SU-DHL-6 (cell line): ENCODE measurements around the gene GRM7.

Experiments
- H2AFZ ChIP-seq: fragments of 200-600 bp; sonication (generic); 2 replicates; pipeline ENCODE4 v1.6.1; 2014; ENCODE audit warnings: low read depth, mild to moderate bottlenecking, moderate library complexity, mixed read lengths, antibody characterized with exemption, low read length; ENCODE audit not compliant: severe bottlenecking
- H3F3A ChIP-seq: fragments of 200-600 bp; shearing (Covaris generic); 2 replicates; pipeline ENCODE4 v1.6.0; 2016; ENCODE audit warnings: antibody characterized with exemption, mild to moderate bottlenecking; ENCODE audit not compliant: insufficient read depth
- H3K27ac ChIP-seq: fragments of 200-600 bp; sonication (generic); 2 replicates; pipeline ENCODE4 v1.5.1; 2016; ENCODE audit warnings: low read depth, mild to moderate bottlenecking, low read length, moderate library complexity, mixed read lengths
- H3K27me3 ChIP-seq: fragments of 200-600 bp; sonication (generic), shearing (Covaris generic); 2 replicates; pipeline ENCODE4 v1.6.0; 2014; ENCODE audit warnings: mild to moderate bottlenecking, low read length
- H3K36me3 ChIP-seq: fragments of 200-600 bp; sonication (generic); 2 replicates; pipeline ENCODE4 v1.6.1; 2014; ENCODE audit warnings: mild to moderate bottlenecking, low read length, mixed read lengths
- H3K4me2 ChIP-seq: fragments of 300-600, 200-600 bp; shearing (Covaris generic), sonication (generic); 2 replicates; pipeline ENCODE4 v1.6.0; 2014; ENCODE audit warnings: low read length, low read depth, mild to moderate bottlenecking; ENCODE audit not compliant: poor library complexity, severe bottlenecking
- H3K4me3 ChIP-seq: fragments of 200-600 bp; sonication (generic); 2 replicates; pipeline ENCODE4 v1.5.1; 2014; ENCODE audit warnings: antibody characterized with exemption, low read length, mild to moderate bottlenecking, mixed read lengths; ENCODE audit not compliant: insufficient read depth, poor library complexity, severe bottlenecking
- H3K79me2 ChIP-seq: fragments of 200-600 bp; sonication (generic); 2 replicates; pipeline ENCODE4 v1.6.1; 2014; ENCODE audit warnings: mild to moderate bottlenecking, low read length, moderate library complexity; ENCODE audit not compliant: insufficient read depth
- H3K9ac ChIP-seq: fragments of 200-600 bp; sonication (generic); 2 replicates; pipeline ENCODE4 v1.7.0; 2014; ENCODE audit warnings: mild to moderate bottlenecking, low read length
- H3K9me2 ChIP-seq: fragments of 200-600 bp; sonication (generic); replicated peaks from 2 replicates; pipeline ENCODE4 v1.6.1; 2014; ENCODE audit warnings: low read length; ENCODE audit not compliant: insufficient read depth
- H3K9me3 ChIP-seq: fragments of 200-600 bp; sonication (generic); 2 replicates; pipeline ENCODE4 v1.6.1; 2014; ENCODE audit warnings: low read length, mixed read lengths; ENCODE audit not compliant: insufficient read depth
- H4K20me1 ChIP-seq: fragments of 200-600 bp; sonication (generic); 2 replicates; pipeline ENCODE4 v1.6.1; 2014; ENCODE audit warnings: low read depth, mild to moderate bottlenecking, antibody characterized with exemption, low read length, moderate library complexity, mixed read lengths
- CTCF ChIP-seq: fragments of 200-600 bp; sonication (generic); IDR thresholded peaks from one replicate; pipeline ENCODE4 v1.5.1; 2017; ENCODE audit warnings: antibody characterized with exemption, mild to moderate bottlenecking, low read length, moderate library complexity; ENCODE audit not compliant: insufficient read depth, poor library complexity, severe bottlenecking
- EZH2phosphoT487 ChIP-seq: fragments of 200-600 bp; sonication (generic), shearing (Covaris generic); conservative IDR thresholded peaks from 2 replicates; pipeline ENCODE4 v1.6.1; 2018; ENCODE audit warnings: mild to moderate bottlenecking, antibody characterized with exemption, low read length, moderate library complexity, mixed read lengths

Gene GRM7

DNA sequence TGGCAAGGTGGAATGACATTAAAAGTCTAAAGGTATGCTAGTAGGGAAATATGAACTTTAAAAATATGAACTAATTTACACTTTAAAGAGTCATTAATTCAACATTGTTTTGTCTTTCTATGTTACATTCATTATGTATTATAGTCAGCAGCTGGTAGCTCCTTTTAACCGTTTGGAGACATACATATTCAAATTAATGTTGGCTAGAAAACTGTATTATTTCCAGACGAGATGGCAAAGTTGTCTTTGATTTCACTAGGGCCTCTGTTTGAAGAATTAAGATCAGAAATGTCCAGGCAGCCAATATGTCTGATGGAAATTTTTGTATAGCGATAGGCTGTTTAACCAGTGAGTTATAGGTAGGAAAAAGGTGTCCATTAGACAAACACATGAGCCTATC lies 817.6 kb downstream of the GRM7 start:
- no peaks in the 10 kb centered on the region for H3K9me2 ChIP-seq
- no peak overlapping the region for H3K4me2 ChIP-seq
- H4K20me1 ChIP-seq = no peaks in the 10 kb centered on the region
- no peaks in the 10 kb centered on the region for H3F3A ChIP-seq
- TF ChIP-seq EZH2phosphoT487 = no peak
- TF ChIP-seq CTCF = no peak
- no peak overlapping the region for H3K27ac ChIP-seq
- no peak overlapping the region for H2AFZ ChIP-seq
- no peaks in the 10 kb centered on the region for H3K79me2 ChIP-seq
- H3K36me3 ChIP-seq = no peaks in the 10 kb centered on the region
- H3K27me3 ChIP-seq = no peaks in the 10 kb centered on the region
- no peak overlapping the region for H3K4me3 ChIP-seq
- H3K9me3 ChIP-seq = no peaks in the 10 kb centered on the region
- no peak overlapping the region for H3K9ac ChIP-seq

DNA sequence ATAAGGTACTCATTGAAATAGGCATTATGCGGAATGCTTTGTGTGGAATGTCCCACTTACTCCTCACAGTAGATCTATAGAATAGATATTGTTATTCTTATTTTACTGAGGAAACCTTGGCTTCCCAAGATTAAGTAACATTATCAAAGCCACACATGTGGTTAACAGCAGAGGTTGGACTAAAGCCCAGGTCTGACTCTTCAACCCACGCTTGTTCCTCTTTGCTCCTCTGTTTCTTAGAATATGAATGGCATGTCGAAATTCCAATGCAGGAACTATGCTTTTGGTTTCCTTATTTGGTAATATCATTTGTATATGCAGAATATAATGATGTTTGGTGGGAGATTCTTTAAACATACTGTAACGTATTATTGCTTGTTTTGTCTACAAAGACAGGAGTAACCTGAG lies 821.9 kb downstream of the GRM7 start:
- Histone ChIP-seq H2AFZ (no peak overlapping the region), H3K9me3 (no peaks in the 10 kb centered on the region), H3K9ac (no peak overlapping the region), H3F3A (no peaks in the 10 kb centered on the region), H3K9me2 (no peaks in the 10 kb centered on the region), H3K27me3 (no peaks in the 10 kb centered on the region), H3K79me2 (no peaks in the 10 kb centered on the region), H4K20me1 (no peaks in the 10 kb centered on the region), H3K27ac (no peak overlapping the region), H3K4me2 (no peak overlapping the region), H3K36me3 (0 out of 2 replicates have a peak, but pooled peaks cover 2% of the 10 kb centered on the region), H3K4me3 (no peak overlapping the region)
- no peak for TF ChIP-seq CTCF
- TF ChIP-seq EZH2phosphoT487 = no peak

- H3K9me2 ChIP-seq = no peaks in the 10 kb centered on the region
Measured at GRCh38 chr3:7683426-7683825, 822.5 kb downstream of the GRM7 start.

More at GRCh38 chr3:7683426-7683825, 822.5 kb downstream of the GRM7 start:
- Histone ChIP-seq H3K4me2 (no peak overlapping the region), H3K9ac (no peak overlapping the region), H3K36me3 (0 out of 2 replicates have a peak, but pooled peaks cover 2% of the 10 kb centered on the region), H3K4me3 (no peak overlapping the region), H3F3A (no peaks in the 10 kb centered on the region), H4K20me1 (no peaks in the 10 kb centered on the region), H2AFZ (no peak overlapping the region), H3K9me3 (no peaks in the 10 kb centered on the region), H3K27me3 (no peaks in the 10 kb centered on the region), H3K27ac (no peak overlapping the region), H3K79me2 (no peaks in the 10 kb centered on the region)
- TF ChIP-seq CTCF = no peak
- no peak for TF ChIP-seq EZH2phosphoT487
